Measurements from ENCODE around the gene ZFC3H1. TPM values are rescaled to one million over a fixed set of nuclear protein-coding genes. Genes with fewer than 3 reads are reported as not detected.
"Not testable (repeated sequence)": the region's sequence is repeated elsewhere in the genome, so short reads cannot be mapped to it uniquely, and the experiment has no call there.

Gene ZFC3H1
- total RNA-seq, 2 experiments from 2014 or later, result 31.1 to 66.8 TPM

DNA sequence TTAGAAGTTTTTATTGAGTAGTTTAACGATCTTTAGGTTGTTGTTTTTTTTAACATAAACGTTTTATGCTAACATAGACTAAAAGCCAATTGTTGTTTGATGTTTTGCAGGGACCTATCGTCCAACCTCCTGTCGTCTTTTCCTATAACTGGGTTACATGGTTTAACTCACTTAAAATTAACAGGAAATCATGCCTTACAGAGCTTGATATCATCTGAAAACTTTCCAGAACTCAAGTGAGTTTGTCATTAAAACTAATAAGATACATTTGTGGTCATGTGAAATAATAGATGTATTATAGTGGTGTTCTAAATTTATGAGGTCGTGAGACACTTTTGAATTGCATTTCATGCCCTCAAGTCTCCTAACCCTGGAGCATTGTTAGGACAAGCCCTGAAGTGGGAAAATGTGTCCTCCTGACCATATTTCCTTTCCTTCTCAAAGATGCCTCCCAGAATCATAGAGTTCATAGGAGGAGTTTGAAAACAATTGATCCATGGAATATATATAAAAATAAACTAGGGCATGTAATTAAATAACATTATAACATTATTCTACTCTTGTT, 84.9 kb downstream of the ZFC3H1 start:
- Histone ChIP-seq H2AFZ (ENCODE audit: low read length) (no peak overlapping the region), H3K4me1 (ENCODE audit: insufficient read depth, low read length, poor library complexity, severe bottlenecking) (no peaks in the 10 kb centered on the region), H4K20me1 (ENCODE audit: insufficient read depth, low read length) (no peaks in the 10 kb centered on the region), H3K4me3 (ENCODE audit: low read depth, low read length, poor library complexity, severe bottlenecking) (no peak overlapping the region), H3K9me2 (ENCODE audit: insufficient read depth, low read length) (no peaks in the 10 kb centered on the region), H3K36me3 (ENCODE audit: insufficient read depth, low read length) (no peaks in the 10 kb centered on the region), H3K4me2 (ENCODE audit: low read length) (no peak overlapping the region), H3K27ac (ENCODE audit: low read depth, low read length, poor library complexity, severe bottlenecking) (no peak overlapping the region), H3K9me3 (ENCODE audit: low read length) (no peaks in the 10 kb centered on the region), H3K79me2 (ENCODE audit: insufficient read depth, low read depth, low read length) (no peaks in the 10 kb centered on the region)
- ChIA-PET CTCF (ENCODE audit: unreplicated experiment) (no interaction called here), POLR2A (interaction anchor here (0.6 to 0.7 kb wide), 3 partner anchors 94 to 1488 kb away, joined by 3 read pairs; no protein-coding TSS in a partner anchor)
- no TSS peak for BruUV-seq (replicated peaks)
- intact Hi-C loops (cut with micrococcal nuclease; ENCODE audit: unreplicated experiment), result no loop called here
- DNase-seq (ENCODE audit: low spot score), result no peak
- TF ChIP-seq EZH2phosphoT487 (IDR thresholded peaks at IDR 0.05; ENCODE audit: borderline replicate concordance, low read depth, low read length), result no peak
- TF ChIP-seq, protein P1, sequence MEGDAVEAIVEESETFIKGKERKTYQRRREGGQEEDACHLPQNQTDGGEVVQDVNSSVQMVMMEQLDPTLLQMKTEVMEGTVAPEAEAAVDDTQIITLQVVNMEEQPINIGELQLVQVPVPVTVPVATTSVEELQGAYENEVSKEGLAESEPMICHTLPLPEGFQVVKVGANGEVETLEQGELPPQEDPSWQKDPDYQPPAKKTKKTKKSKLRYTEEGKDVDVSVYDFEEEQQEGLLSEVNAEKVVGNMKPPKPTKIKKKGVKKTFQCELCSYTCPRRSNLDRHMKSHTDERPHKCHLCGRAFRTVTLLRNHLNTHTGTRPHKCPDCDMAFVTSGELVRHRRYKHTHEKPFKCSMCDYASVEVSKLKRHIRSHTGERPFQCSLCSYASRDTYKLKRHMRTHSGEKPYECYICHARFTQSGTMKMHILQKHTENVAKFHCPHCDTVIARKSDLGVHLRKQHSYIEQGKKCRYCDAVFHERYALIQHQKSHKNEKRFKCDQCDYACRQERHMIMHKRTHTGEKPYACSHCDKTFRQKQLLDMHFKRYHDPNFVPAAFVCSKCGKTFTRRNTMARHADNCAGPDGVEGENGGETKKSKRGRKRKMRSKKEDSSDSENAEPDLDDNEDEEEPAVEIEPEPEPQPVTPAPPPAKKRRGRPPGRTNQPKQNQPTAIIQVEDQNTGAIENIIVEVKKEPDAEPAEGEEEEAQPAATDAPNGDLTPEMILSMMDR (conservative IDR thresholded peaks at IDR 0.05; ENCODE audit: low read length), result no peak

DNA sequence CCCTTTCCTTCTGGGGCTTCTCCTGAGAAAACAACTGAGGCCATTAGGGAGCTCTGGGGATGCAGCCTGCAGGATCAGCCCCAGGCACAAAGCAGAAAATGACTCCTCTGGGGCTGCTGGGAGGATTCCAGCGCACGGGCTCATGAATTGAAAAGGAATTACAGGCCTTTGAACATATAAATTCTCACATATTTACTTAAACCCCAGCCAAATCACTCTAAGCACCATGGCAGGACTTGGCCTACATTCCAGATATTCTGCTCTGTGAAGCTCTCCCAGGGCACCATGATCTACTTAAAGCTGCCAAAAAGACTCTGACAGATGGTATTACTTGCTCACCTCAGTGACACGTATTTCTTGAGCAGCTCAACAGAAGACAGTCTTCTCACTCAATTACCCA, 87.2 kb downstream of the ZFC3H1 start:
- H3K36me3 ChIP-seq (ENCODE audit: insufficient read depth, low read length), result no peaks in the 10 kb centered on the region
- no peaks in the 10 kb centered on the region for H3K9me2 ChIP-seq (ENCODE audit: insufficient read depth, low read length)
- H3K27ac ChIP-seq (ENCODE audit: low read depth, low read length, poor library complexity, severe bottlenecking), result no peak overlapping the region
- no peak overlapping the region for H2AFZ ChIP-seq (ENCODE audit: low read length)
- TF ChIP-seq, protein P1 (conservative IDR thresholded peaks at IDR 0.05; ENCODE audit: low read length), result no peak
- no peak for TF ChIP-seq EZH2phosphoT487 (IDR thresholded peaks at IDR 0.05; ENCODE audit: borderline replicate concordance, low read depth, low read length)
- no peaks in the 10 kb centered on the region for H3K79me2 ChIP-seq (ENCODE audit: insufficient read depth, low read depth, low read length)
- ChIA-PET POLR2A (interaction anchor here (0.6 kb wide), 1 partner anchor 18 kb away, joined by 3 read pairs; no protein-coding TSS in a partner anchor), CTCF (ENCODE audit: unreplicated experiment) (no interaction called here)
- H3K4me2 ChIP-seq (ENCODE audit: low read length), result no peak overlapping the region
- BruUV-seq (replicated peaks), result no TSS peak
- H4K20me1 ChIP-seq (ENCODE audit: insufficient read depth, low read length), result no peaks in the 10 kb centered on the region
- H3K4me3 ChIP-seq (ENCODE audit: low read depth, low read length, poor library complexity, severe bottlenecking), result no peak overlapping the region
- H3K9me3 ChIP-seq (ENCODE audit: low read length), result no peaks in the 10 kb centered on the region
- no peaks in the 10 kb centered on the region for H3K4me1 ChIP-seq (ENCODE audit: insufficient read depth, low read length, poor library complexity, severe bottlenecking)
- DNase-seq (ENCODE audit: low spot score), result no peak
- intact Hi-C loops (cut with micrococcal nuclease; ENCODE audit: unreplicated experiment), result no loop called here

DNA sequence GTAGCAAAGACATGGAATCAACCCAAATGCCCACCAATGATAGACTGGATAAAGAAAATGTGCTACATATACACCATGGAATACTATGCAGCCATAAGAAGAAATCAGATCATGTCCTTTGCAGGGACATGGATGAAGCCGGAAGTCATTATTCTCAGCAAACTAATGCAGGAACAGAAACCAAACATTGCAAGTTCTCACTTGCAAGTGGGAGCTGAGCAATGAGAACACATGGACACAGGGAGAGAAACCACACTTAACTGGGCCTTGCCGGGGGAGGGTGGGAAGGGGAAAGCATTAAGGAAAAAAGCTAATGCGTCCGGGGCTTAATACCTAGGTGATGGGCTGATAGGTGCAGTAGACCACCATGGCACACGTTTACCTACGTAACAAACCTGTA, 93.8 kb downstream of the ZFC3H1 start:
- H3K9me3 ChIP-seq (ENCODE audit: low read length); H3K79me2 ChIP-seq (ENCODE audit: insufficient read depth, low read depth, low read length); H3K27ac ChIP-seq (ENCODE audit: low read depth, low read length, poor library complexity, severe bottlenecking); H2AFZ ChIP-seq (ENCODE audit: low read length); intact Hi-C loops (cut with micrococcal nuclease; ENCODE audit: unreplicated experiment); CTCF ChIA-PET (ENCODE audit: unreplicated experiment); H3K4me2 ChIP-seq (ENCODE audit: low read length); DNase-seq (ENCODE audit: low spot score); H3K9me2 ChIP-seq (ENCODE audit: insufficient read depth, low read length); H3K36me3 ChIP-seq (ENCODE audit: insufficient read depth, low read length); H4K20me1 ChIP-seq (ENCODE audit: insufficient read depth, low read length); H3K4me3 ChIP-seq (ENCODE audit: low read depth, low read length, poor library complexity, severe bottlenecking); POLR2A ChIA-PET; H3K4me1 ChIP-seq (ENCODE audit: insufficient read depth, low read length, poor library complexity, severe bottlenecking); BruUV-seq (replicated peaks): not testable (repeated sequence)

Measured in OCI-LY7 (cell line).